SKM-1 treated with dmso at 0.1 percent for 144 hours (cell line): ENCODE measurements around the gene FANCC.

Experiments used
- DNase-seq: peaks from one replicate; lab custom pipeline; 2025; ENCODE audit not compliant: unreplicated experiment; lab: John Stamatoyannopoulos, UW

The FANCC gene

DNA sequence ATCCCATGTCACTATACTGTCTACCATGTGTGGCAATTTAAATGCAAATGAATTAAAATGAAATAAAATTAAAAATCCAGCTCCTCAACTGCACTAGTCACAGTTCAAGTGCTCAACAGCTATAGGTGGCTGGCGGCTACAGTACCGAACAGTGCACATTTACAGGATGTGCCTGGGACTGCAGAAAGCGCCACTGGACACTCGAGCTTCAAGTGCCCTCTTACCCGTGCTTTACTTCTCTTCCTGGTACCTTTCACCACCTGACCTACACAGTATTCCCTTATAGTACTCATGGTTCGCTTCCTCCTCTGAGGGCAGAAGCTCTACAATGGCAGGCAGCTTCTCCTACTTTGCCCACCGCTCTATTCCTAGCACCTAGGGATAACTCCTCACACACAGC, 166.6 kb downstream of the FANCC start:
- no peak for DNase-seq

DNA sequence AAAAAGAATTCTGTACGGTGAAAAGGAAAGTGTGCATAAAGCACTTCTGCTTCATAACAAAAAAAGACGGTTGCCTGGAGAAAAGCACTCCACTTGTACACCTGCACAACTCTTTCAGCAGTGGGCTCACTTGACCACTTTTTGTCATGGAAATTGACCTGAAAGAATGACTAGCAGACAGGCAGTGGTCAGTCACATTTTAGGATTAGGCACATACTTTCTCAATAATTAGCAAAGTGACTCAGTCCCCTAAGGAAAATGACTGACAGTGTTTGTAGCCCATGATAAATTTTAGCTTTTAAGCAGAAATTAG, 169.3 kb downstream of the FANCC start:
- DNase-seq = no peak

GRCh38 chr9:95147452-95148207, 169.9 kb downstream of the FANCC start:
- no peak for DNase-seq

- no peak for DNase-seq
Measured at GRCh38 chr9:95143591-95144561, 173.6 kb downstream of the FANCC start.

GRCh38 chr9:95142728-95143127, 174.8 kb downstream of the FANCC start:
- no peak for DNase-seq

DNA sequence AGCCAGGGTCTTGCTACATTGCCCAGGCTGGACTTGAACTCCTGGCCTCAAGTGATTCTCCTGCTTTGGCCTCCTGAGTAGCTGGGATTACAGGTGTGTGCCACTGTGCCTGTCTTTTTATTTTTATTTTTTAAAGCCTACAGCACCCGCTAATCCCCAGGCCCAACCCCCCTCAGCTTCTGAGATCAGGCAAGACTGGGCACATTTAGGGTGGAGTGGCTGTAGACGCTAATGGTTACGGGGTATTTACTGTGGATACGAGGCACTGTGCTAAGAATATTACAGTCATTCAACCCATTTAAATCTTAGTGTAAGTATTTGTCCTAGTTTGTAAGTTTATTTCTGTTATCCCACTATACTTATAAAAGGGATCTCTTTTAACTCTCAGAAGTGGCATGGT, 175.2 kb downstream of the FANCC start:
- DNase-seq = no peak

DNA sequence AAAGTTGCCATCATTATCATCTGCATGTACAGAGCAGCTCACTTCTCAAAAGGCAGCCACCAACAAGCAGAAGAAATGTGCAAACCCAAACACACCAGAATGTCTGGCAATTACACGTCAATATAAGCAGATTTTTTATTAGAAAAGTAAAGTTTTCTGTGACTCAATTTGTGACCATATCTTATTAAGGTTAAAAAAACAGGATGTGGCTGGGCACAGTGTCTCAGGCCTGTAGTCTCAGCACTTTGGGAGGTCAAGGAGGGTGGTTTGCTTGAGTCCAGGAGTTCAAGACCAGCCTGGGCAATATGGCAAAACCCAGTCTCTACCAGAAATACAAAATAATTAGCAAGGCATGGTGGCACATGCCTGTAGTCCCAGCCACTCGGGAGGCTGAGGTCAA, 176.7 kb downstream of the FANCC start:
- DNase-seq = no peak

DNA sequence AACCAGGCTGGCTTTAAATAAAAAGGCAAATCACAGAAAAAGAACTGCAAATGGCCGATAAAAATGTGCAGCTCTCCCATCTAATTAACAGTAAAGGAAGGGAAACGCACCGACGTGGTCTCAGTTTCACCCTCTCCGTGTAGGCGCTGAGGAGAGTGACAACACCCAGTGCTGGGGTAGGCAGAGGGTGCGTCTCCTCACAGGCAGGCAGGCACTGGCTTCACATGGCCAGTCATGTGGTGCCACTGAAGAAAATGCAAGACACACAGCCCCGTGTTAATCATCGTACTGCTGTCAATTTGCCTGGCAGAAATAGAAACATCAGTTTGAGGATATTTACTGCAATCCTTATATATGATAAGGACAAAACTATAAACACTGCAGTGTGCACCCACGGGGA, 178.4 kb downstream of the FANCC start:
- no peak for DNase-seq

- no peak for DNase-seq
Measured at GRCh38 chr9:95138474-95138873, 179.0 kb downstream of the FANCC start.

- DNase-seq = no peak
Measured at GRCh38 chr9:95137587-95138145, 179.8 kb downstream of the FANCC start.

DNA sequence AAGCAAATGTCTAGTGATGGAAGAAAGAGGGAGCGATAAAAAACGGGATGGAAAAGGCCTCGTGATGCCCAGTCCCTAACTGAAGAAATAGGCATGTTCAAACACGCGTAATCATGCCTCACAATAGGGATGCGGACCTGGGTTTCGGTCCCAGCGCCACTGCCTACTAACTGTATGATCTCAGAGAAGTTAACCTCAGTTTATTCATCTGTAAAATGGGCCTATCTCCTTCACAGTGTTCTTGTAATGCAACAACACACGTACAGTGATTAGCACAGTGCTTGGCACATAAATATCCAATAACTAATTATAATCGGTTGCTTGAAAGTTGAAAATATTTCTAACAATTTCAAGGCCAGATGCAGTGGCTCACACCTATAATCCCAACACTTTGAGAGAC, 181.8 kb downstream of the FANCC start:
- DNase-seq = no peak

DNA sequence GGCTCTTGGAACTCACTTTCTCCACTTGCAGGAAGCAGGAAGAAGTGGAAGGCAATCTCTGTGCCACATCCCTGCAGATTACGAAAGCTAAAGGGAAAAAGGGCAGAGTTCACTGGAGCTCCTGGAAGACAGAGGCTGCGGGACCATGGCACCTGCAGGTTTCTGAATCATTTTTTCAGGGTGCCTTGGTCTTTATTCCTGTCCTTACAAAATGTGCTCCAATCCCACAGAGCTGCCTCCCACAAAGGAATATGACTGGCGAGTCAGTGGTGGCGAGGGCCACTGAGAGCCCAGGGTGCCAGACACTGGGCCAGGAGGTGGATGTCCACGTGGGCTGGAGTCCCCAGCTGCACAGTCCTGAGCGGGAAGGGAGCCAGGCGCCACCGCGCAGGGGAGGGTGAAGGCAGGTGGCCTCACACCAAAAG, 183.0 kb downstream of the FANCC start:
- DNase-seq = no peak

DNA sequence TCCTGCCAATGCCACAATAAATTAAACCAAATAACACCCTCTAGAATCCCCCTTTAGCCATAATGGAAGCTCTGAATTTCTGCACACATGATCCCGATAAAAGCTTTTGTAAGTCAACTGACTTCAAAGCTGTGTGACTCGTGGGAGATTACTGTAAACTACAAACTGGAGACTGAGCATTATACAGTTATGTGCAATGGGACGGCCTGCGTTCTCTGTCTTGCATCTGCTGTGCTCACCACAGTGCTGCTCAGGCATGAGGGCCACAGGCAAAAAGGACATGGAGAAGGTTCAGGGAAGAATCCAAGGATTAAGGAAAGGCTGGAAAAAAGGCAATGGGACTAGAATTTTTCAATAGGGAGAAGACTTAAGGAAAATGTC, 184.2 kb downstream of the FANCC start:
- DNase-seq = no peak

DNA sequence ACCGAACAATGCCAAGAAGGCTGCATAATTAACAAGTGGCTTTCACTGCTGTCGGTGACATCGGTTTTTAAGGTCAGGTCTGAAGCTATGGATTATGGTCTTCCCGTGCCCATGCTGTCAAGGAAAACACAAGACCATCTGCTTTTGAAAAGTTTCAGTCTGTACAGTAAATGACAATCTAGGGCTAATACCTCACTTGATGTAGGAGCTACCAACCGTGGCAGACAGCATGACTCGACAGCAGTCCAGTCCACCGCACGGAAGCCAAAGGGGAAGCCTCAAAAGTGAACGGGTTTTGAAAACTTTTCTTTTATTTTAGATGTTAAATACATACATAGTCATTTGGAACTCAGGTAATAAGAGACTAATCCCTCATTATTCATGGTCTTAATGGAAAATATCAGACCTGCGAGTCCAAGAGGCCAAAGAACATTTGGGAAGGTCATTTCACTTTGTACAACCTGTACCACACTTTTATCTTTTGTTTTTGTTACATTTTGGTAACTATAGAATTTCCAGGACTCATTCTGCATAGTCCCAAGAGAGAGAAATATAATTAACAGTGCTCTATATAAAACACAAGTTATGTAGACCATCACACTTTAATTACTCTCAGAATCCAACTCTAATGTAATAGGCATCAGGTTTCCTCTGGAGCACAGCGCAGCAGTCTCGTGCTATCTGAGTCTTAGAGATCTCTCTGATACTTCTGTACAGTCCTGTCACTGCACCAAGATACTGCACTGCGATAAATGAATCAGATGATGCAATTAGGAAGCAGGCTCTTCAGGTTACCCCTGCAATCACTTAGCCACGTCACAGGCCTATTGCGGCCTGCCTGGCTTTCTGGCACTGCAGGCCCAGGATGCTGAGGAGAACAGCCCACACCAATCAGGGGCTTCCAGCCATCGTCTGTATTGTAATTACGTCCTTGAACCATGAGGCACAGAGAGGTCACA, 184.9 kb downstream of the FANCC start:
- DNase-seq = no peak

- peak; percentile 6 for DNase-seq
Measured at GRCh38 chr9:95131023-95131943, 186.2 kb downstream of the FANCC start.

- DNase-seq = no peak
Measured at GRCh38 chr9:95130484-95130883, 187.0 kb downstream of the FANCC start.

- DNase-seq = no peak
Measured at GRCh38 chr9:95129476-95130291, 187.8 kb downstream of the FANCC start.

DNA sequence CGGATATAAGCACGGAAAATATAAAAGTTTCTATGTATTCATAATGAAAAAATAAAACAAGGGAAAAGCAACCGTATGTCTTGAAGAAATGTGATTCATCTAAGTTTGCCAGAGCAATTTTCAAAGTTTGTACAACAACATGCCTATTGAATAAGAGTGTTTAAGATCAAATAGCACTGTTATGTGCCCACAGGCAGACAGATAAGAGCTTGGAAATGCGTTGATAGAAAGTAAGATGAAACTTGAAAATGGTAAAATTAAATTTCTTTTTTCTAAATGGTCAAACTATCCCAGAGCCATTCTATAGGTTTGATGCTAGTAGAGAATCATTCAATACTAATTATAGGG, 189.4 kb downstream of the FANCC start:
- no peak for DNase-seq
